HL-60 (cell line): Measurements from ENCODE around the gene ROCK1.

ENCODE experiments used
- DNase-seq, 2 experiments: peaks; one replicate each; pipeline ENCODE4 v3.0.0-alpha.2; 2010 to 2020; ENCODE audit warnings: low read depth in 1 of 2, low spot score in 1 of 2
- H3K27ac ChIP-seq: fragments of 250-450 bp; sonication (Bioruptor Pico); replicated peaks from 2 replicates; pipeline ENCODE4 v1.5.1; 2020; ENCODE audit warnings: mild to moderate bottlenecking, moderate library complexity
- H3K27me3 ChIP-seq: fragments of 250-450 bp; sonication (Bioruptor Pico); 2 replicates; pipeline ENCODE4 v1.5.1; 2021; ENCODE audit warnings: mild to moderate bottlenecking, moderate library complexity; ENCODE audit not compliant: insufficient read depth, poor library complexity, severe bottlenecking
- H3K4me3 ChIP-seq: replicated peaks from 2 replicates; pipeline ENCODE4 v1.5.1; 2011; ENCODE audit warnings: mild to moderate bottlenecking, control low read depth, low read length; ENCODE audit not compliant: insufficient read depth
- CTCF ChIP-seq: IDR thresholded peaks from one replicate; pipeline ENCODE4 v1.5.1; 2011; ENCODE audit warnings: low read length, control low read depth, inconsistent platforms; ENCODE audit not compliant: insufficient read depth
- GABPA ChIP-seq: IDR thresholded peaks from 2 replicates; pipeline ENCODE4 v1.6.1; 2012; ENCODE audit warnings: low read depth
- POLR2AphosphoS5 ChIP-seq: IDR thresholded peaks from 2 replicates; pipeline ENCODE4 v1.6.1; 2012; ENCODE audit warnings: low read depth
- REST ChIP-seq: IDR thresholded peaks from 2 replicates; pipeline ENCODE4 v1.6.1; 2012; ENCODE audit warnings: low read depth; ENCODE audit not compliant: insufficient replicate concordance
- SPI1 ChIP-seq: IDR thresholded peaks from 2 replicates; pipeline ENCODE4 v1.6.1; 2012; ENCODE audit warnings: low read depth, mild to moderate bottlenecking, borderline replicate concordance

ROCK1 gene

DNA sequence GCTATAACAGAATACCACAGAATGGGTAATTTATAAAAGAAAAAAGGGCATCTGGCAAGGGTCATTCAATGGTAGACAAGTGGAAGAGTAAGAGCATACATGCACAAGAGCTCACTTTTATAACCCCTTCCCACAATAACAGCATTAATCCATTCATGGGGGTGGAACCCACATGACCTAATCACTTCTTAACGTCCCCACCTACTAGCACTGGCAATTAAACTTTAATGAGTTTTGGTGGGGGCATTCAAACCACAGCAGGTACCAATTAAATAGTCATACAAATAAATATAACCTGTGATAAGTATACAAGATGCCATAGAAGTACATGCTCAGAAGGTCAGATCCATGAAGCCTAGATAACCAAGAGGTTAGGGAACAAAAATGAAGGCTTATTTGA is 48.6 kb downstream of the ROCK1 start:
- Histone ChIP-seq H3K4me3 (no peak overlapping the region), H3K27ac (no peak overlapping the region), H3K27me3 (no peaks in the 10 kb centered on the region)
- TF ChIP-seq GABPA = no peak
- no peak for TF ChIP-seq CTCF
- no peak for TF ChIP-seq POLR2AphosphoS5
- TF ChIP-seq REST = no peak
- TF ChIP-seq SPI1 = no peak
- no peak for DNase-seq

GRCh38 chr18:21057112-21057511 is 54.5 kb downstream of the ROCK1 start:
- no peak for DNase-seq
- TF ChIP-seq REST (no peak), CTCF (no peak), GABPA (no peak), POLR2AphosphoS5 (no peak), SPI1 (no peak)
- no peaks in the 10 kb centered on the region for H3K27me3 ChIP-seq

GRCh38 chr18:21056545-21056944 is 55.1 kb downstream of the ROCK1 start:
- no peak for TF ChIP-seq CTCF
- TF ChIP-seq REST = no peak
- DNase-seq = no peak
- H3K4me3 ChIP-seq = no peak overlapping the region
- no peak overlapping the region for H3K27ac ChIP-seq
- H3K27me3 ChIP-seq = no peaks in the 10 kb centered on the region

More at GRCh38 chr18:21057112-21057511, 54.5 kb downstream of the ROCK1 start:
- Histone ChIP-seq H3K27ac (no peak overlapping the region), H3K4me3 (no peak overlapping the region)
